A204.1 (cell line): ENCODE results near the gene PCDHGA5.
"Not testable (repeated sequence)": the region's sequence is repeated elsewhere in the genome, so short reads cannot be mapped to it uniquely, and the experiment has no call there.

Experiments used
- FAIRE-seq: peaks from 2 replicates; lab custom pipeline; 2012; peaks lifted over from hg19 to GRCh38; lab: Jason Lieb, UNC

The PCDHGA5 gene

GRCh38 chr5:141363952-141364660, at the start of gene PCDHGA5:
Gene PCDHGA5 (plus strand): TSS chr5:141364162. CDS start chr5:141364331, 169 bp downstream.
- no peak for FAIRE-seq

- FAIRE-seq: not testable (repeated sequence)
Observed at GRCh38 chr5:141316963-141317362, 47.0 kb upstream of the PCDHGA5 start.

GRCh38 chr5:141319202-141319601, 44.8 kb upstream of the PCDHGA5 start:
- no peak for FAIRE-seq

- FAIRE-seq: no peak
Observed at GRCh38 chr5:141319699-141320098, 44.3 kb upstream of the PCDHGA5 start.

- peak; percentile 80 for FAIRE-seq
Observed at GRCh38 chr5:141320225-141321169, 43.5 kb upstream of the PCDHGA5 start, which contains the start of gene TAF7. Gene TAF7 (minus strand): TSS chr5:141320784. CDS start chr5:141320044, 740 bp downstream.

- FAIRE-seq: no peak
Observed at GRCh38 chr5:141322261-141322660, 41.7 kb upstream of the PCDHGA5 start.

- FAIRE-seq: no peak
Observed at GRCh38 chr5:141326088-141326854, 37.7 kb upstream of the PCDHGA5 start.

GRCh38 chr5:141328231-141328630, 35.7 kb upstream of the PCDHGA5 start:
- no peak for FAIRE-seq

GRCh38 chr5:141330299-141331080, 33.5 kb upstream of the PCDHGA5 start, which contains the start of gene PCDHGA1:
Gene PCDHGA1 (plus strand): TSS chr5:141330514.
- peak; percentile 49 for FAIRE-seq

- not testable (repeated sequence) for FAIRE-seq
Observed at GRCh38 chr5:141332571-141332970, 31.4 kb upstream of the PCDHGA5 start.

GRCh38 chr5:141338538-141339306, 25.2 kb upstream of the PCDHGA5 start, which contains the start of gene PCDHGA2:
Gene PCDHGA2 (plus strand): TSS chr5:141338760.
- no peak for FAIRE-seq

- not testable (repeated sequence) for FAIRE-seq
Observed at GRCh38 chr5:141340781-141341354, 23.1 kb upstream of the PCDHGA5 start.

- no peak for FAIRE-seq
Observed at GRCh38 chr5:141342773-141343172, 21.2 kb upstream of the PCDHGA5 start.

- FAIRE-seq: no peak
Observed at GRCh38 chr5:141343242-141343952, 20.6 kb upstream of the PCDHGA5 start, which contains the start of gene PCDHGA3. Gene PCDHGA3 (plus strand): TSS chr5:141343829. CDS start chr5:141344034, 205 bp downstream.

- FAIRE-seq: no peak
Observed at GRCh38 chr5:141343953-141344463, 20.0 kb upstream of the PCDHGA5 start.

GRCh38 chr5:141345327-141345726, 18.6 kb upstream of the PCDHGA5 start:
- no peak for FAIRE-seq

GRCh38 chr5:141346017-141346416, 17.9 kb upstream of the PCDHGA5 start:
- not testable (repeated sequence) for FAIRE-seq

GRCh38 chr5:141349917-141350619, 13.9 kb upstream of the PCDHGA5 start, which contains the start of gene PCDHGB1:
Gene PCDHGB1 (plus strand): TSS chr5:141350099. CDS start chr5:141350261, 162 bp downstream.
- FAIRE-seq: no peak
